Sigmoid colon (tissue), 7 donors: ENCODE measurements around the gene TOP2B. TPM values are rescaled to one million over a fixed set of nuclear protein-coding genes. Genes with fewer than 3 reads are reported as not detected.

Source experiments
- DNase-seq: peaks from one replicate; pipeline ENCODE4 v3.0.0-alpha.2; 2019
- H3K27ac ChIP-seq, 4 donors: fragments of 200-600 bp; sonication (generic); one replicate each; pipeline ENCODE4 v1.5.1; 2016 to 2019; ENCODE audit warnings: mild to moderate bottlenecking in 1 of 4
- H3K27me3 ChIP-seq, 3 donors: fragments of 200-600 bp; sonication (generic); one replicate each; pipeline ENCODE4 v1.5.1; 2019; ENCODE audit warnings: mild to moderate bottlenecking in 1 of 3
- H3K36me3 ChIP-seq, 4 donors: fragments of 200-600 bp; sonication (generic); one replicate each; pipeline ENCODE4 v1.5.1; 2016 to 2019
- H3K4me1 ChIP-seq, 4 donors: fragments of 200-600 bp; sonication (generic); one replicate each; pipeline ENCODE4 v1.5.1; 2017 to 2019
- H3K4me3 ChIP-seq, 4 donors: fragments of 200-600 bp; sonication (generic); one replicate each; pipeline ENCODE4 v1.5.1; 2017 to 2019; ENCODE audit warnings: mild to moderate bottlenecking in 2 of 4, moderate library complexity in 1 of 4
- H3K9me3 ChIP-seq, 4 donors: fragments of 200-600 bp in 3 of 4; sonication (generic) in 3 of 4; one replicate each; pipeline versions ENCODE4 v1.5.1 to v1.6.1; 2013 to 2019
- EP300 ChIP-seq, 4 donors: sonication (generic); formaldehyde crosslinking; IDR thresholded peaks; one replicate each; pipeline ENCODE4 v1.6.1; 2017; ENCODE audit warnings: antibody characterized with exemption in 4 of 4
- POLR2A ChIP-seq, 2 donors: fragments of 450-650 bp; IDR thresholded peaks; one replicate each; pipeline ENCODE4 v1.6.1; 2016; ENCODE audit warnings: antibody characterized with exemption in 2 of 2, mild to moderate bottlenecking in 2 of 2, moderate library complexity in 2 of 2
- POLR2AphosphoS5 ChIP-seq, 4 donors: sonication (generic); formaldehyde crosslinking; IDR thresholded peaks; one replicate each; pipeline ENCODE4 v1.6.1; 2017; ENCODE audit warnings: antibody characterized with exemption in 4 of 4
- WGBS, 2 donors: extraction: QIAGEN DNeasy Blood & Tissue Kit; methylation state at CpG; one replicate each; pipeline ENCODE4 v1.1.7; 2013; 5-methylcytosine and 5-hydroxymethylcytosine counted together
- intact Hi-C: fragments of 100-400 bp; cut with DNase I; formaldehyde crosslinking; loops from one replicate; pipeline ENCODE4 v1.15.1; 2023
- polyA plus RNA-seq, 3 donors: library from polyadenylated mRNA; stranded (reverse); fragments of 200-250 nt; gene quantifications; one replicate each; pipeline ENCODE4 v1.2.3, GENCODE V29; 2013
- total RNA-seq, 4 donors: library from RNA; depleted of rRNA; stranded (reverse); fragments of >200 nt; gene quantifications; one replicate each; pipeline ENCODE4 v1.1.0, GENCODE V29; 2016
- TF ChIP-seq, protein P1 (sequence below), 4 experiments: fragments of 450-650 bp in 3 of 4; fragments of 200-600 bp in 1 of 4; IDR thresholded peaks; one replicate each; pipeline ENCODE4 v1.5.1; 2016 to 2019; ENCODE audit warnings: antibody characterized with exemption in 4 of 4, mild to moderate bottlenecking in 3 of 4, moderate library complexity in 2 of 4
- donor health status: healthy with polysubstance abuse.
- donor health status: Bipolar disorder and iron deficiency.
- donor health status: healthy.

Gene TOP2B
- total and polyA plus RNA-seq, 7 donors = 28.2 to 122 (median 89.5) TPM

GRCh38 chr3:25571285-25571684 lies 93.4 kb downstream of the TOP2B start:
- Histone ChIP-seq H3K4me3 (no peak overlapping the region), H3K36me3 (peaks cover 0 to 31% (median 2%) of the 10 kb centered on the region in 4 donors), H3K27ac (no peak overlapping the region), H3K4me1 (peaks cover 0 to 11% (median 6%) of the 10 kb centered on the region in 4 donors), H3K27me3 (no peaks in the 10 kb centered on the region), H3K9me3 (no peaks in the 10 kb centered on the region)
- WGBS, 2 donors = 90 to 91% methylated on average over 6 of the region's 6 CpGs
- DNase-seq = no peak
- TF ChIP-seq, protein P1, sequence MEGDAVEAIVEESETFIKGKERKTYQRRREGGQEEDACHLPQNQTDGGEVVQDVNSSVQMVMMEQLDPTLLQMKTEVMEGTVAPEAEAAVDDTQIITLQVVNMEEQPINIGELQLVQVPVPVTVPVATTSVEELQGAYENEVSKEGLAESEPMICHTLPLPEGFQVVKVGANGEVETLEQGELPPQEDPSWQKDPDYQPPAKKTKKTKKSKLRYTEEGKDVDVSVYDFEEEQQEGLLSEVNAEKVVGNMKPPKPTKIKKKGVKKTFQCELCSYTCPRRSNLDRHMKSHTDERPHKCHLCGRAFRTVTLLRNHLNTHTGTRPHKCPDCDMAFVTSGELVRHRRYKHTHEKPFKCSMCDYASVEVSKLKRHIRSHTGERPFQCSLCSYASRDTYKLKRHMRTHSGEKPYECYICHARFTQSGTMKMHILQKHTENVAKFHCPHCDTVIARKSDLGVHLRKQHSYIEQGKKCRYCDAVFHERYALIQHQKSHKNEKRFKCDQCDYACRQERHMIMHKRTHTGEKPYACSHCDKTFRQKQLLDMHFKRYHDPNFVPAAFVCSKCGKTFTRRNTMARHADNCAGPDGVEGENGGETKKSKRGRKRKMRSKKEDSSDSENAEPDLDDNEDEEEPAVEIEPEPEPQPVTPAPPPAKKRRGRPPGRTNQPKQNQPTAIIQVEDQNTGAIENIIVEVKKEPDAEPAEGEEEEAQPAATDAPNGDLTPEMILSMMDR (IDR thresholded peaks at IDR 0.05) = no peak
- no peak for TF ChIP-seq POLR2A (IDR thresholded peaks at IDR 0.05)
- TF ChIP-seq POLR2AphosphoS5 (IDR thresholded peaks at IDR 0.05) = no peak
- TF ChIP-seq EP300 (IDR thresholded peaks at IDR 0.05) = no peak
- intact Hi-C loops = no loop called here

DNA sequence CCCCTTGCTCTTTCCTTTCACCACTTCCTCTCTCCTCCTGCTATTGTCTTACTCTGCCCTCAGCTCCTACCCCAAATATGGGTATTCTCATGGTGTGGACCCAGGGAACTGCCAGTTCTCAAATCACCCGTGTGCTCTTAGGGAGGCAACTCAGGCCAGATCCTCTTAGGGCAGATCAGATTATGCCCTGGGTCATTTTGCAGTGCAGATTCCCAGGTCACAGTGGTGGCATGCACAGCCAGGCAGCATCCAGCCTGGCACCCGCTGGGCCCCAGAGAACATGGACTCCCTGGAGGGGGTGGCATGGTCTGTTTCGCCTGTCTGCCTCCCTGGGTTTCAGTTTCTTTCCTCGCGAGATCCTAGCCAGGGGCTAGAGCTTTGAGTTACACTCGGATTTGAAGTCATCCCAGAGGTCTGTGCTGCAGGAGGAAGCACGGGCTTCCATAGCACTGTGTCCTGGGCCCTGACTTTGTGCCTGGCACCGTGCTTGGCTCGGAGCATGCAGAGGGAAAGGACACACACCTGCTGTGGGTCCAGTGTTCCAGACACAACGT lies 96.1 kb downstream of the TOP2B start:
- TF ChIP-seq EP300 (IDR thresholded peaks at IDR 0.05) = no peak
- no peak for TF ChIP-seq POLR2A (IDR thresholded peaks at IDR 0.05)
- TF ChIP-seq, protein P1 (IDR thresholded peaks at IDR 0.05) = no peak
- no peak for TF ChIP-seq POLR2AphosphoS5 (IDR thresholded peaks at IDR 0.05)
- H3K27me3 ChIP-seq = no peaks in the 10 kb centered on the region
- 87 to 90% methylated on average over 10 of the region's 10 CpGs for WGBS, 2 donors
- intact Hi-C loops = no loop called here
- peaks cover 0 to 7% (median 4%) of the 10 kb centered on the region in 4 donors for H3K4me1 ChIP-seq
- peaks cover 0 to 22% (median 0%) of the 10 kb centered on the region in 4 donors for H3K36me3 ChIP-seq
- DNase-seq = no peak
- H3K9me3 ChIP-seq = no peaks in the 10 kb centered on the region
- H3K4me3 ChIP-seq = no peak overlapping the region
- no peak overlapping the region for H3K27ac ChIP-seq

GRCh38 chr3:25567806-25568524 lies 96.7 kb downstream of the TOP2B start:
- Histone ChIP-seq H3K9me3 (no peaks in the 10 kb centered on the region), H3K27me3 (no peaks in the 10 kb centered on the region), H3K4me3 (no peak overlapping the region), H3K27ac (no peak overlapping the region), H3K4me1 (peaks cover 0 to 2% (median under 1%) of the 10 kb centered on the region in 4 donors), H3K36me3 (peaks cover 0 to 22% (median 0%) of the 10 kb centered on the region in 4 donors)
- TF ChIP-seq, protein P1 (IDR thresholded peaks at IDR 0.05) = no peak
- TF ChIP-seq POLR2AphosphoS5 (IDR thresholded peaks at IDR 0.05) (no peak), POLR2A (IDR thresholded peaks at IDR 0.05) (no peak), EP300 (IDR thresholded peaks at IDR 0.05) (no peak)
- WGBS, 2 donors = 92 to 93% methylated on average over 14 of the region's 14 CpGs
- intact Hi-C loops = no loop called here
- no peak for DNase-seq

- Histone ChIP-seq H3K27ac (no peak overlapping the region), H3K4me3 (no peak overlapping the region), H3K36me3 (peaks cover 0 to 22% (median 0%) of the 10 kb centered on the region in 4 donors), H3K4me1 (no peaks in the 10 kb centered on the region), H3K27me3 (no peaks in the 10 kb centered on the region), H3K9me3 (no peaks in the 10 kb centered on the region)
- 85 to 86% methylated on average over 10 of the region's 10 CpGs for WGBS, 2 donors
- intact Hi-C loops = no loop called here
- TF ChIP-seq, protein P1 (IDR thresholded peaks at IDR 0.05) = no peak
- TF ChIP-seq POLR2AphosphoS5 (IDR thresholded peaks at IDR 0.05) = no peak
- no peak for TF ChIP-seq EP300 (IDR thresholded peaks at IDR 0.05)
- TF ChIP-seq POLR2A (IDR thresholded peaks at IDR 0.05) = no peak
- no peak for DNase-seq
Measured at GRCh38 chr3:25567388-25567787, 97.3 kb downstream of the TOP2B start.
